Activated gamma-delta T cell treated with anti-CD3 and anti-CD28 coated beads, Interleukin-2, amount 50 U/mL, for 16 hours (primary cell): ENCODE data around the gene DPP10.
"Not testable (repeated sequence)": the region's sequence is repeated elsewhere in the genome, so short reads cannot be mapped to it uniquely, and the experiment has no call there.

ENCODE experiments used
- DNase-seq: peaks from one replicate; pipeline ENCODE4 v3.0.0-alpha.2; 2020; ENCODE audit warnings: low read depth

The DPP10 gene

DNA sequence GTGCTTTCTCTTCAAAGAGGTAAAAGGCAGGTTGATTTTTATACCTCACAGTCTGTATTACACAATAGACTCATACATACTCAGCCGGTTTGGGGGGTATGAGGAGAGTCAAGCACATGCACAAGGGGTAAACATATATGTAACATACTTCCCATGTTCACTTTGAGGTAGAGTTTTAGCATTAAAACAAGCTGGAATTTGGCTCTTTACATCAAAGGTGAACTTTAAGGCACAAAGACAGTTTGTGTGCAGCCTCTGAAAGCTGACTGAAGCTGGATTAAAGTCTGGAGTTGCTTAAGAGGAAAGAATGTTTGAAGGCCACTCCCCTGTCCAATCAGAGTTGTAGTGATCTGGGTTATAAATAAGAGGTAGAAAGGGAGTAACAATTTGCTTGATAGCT lies 282.0 kb downstream of the DPP10 start:
- no peak for DNase-seq

DNA sequence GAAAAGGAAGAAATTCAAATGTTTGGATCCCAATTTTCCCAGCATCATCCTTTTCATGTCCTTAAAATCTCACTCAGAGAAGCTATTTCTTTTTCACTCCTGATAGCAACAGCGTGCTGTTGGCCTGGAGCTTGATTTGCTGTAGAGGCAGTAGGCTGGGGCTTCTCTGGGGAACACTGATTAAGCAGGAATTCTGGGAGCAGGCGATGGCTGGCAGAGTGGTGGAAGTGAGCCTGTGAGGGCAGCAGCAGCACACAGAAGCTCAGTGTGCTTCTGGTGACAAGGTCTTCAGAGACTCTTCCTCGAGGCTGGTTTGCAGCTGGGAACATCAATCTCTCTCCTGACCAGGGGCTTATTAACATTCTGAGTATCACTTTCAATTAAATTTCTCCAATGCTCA lies 284.6 kb downstream of the DPP10 start:
- DNase-seq = no peak

DNA sequence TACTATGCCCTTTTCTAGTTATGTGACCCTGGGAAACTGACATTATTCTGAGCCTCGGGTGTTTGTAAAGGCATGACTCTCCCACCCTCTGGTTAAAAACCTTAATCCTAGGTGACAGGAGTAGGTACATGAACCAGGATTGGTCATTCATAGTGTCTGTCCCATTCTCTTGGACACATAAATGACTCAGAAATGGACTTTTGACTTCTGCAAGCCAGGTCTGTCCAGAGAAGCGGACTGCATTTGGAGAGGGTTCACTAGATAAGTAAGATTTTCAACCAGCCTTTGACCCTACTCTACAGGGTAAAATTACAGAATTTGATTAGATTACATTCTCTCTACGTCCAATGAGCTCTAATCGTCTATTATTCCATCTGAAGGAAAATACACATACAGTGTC lies 285.9 kb downstream of the DPP10 start:
- DNase-seq = no peak

DNA sequence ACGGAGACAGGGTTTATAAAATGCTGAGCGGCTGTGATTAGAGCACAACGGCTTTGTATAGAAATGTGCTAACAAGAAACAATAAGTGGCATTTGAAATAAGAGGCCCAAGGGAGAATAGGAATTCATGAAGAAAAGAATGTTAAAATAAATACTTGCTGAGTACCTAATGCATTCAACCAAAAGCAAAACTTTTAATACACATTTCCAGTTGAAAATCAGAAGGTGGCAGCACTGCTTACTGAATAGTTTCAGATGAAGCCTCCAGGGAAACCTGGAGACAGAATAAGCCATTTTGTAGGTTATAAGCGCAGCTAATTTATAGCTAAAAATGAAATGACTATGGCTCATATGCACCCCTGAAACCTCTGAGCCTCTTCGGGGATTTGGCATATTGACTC lies 286.6 kb downstream of the DPP10 start:
- DNase-seq = no peak

DNA sequence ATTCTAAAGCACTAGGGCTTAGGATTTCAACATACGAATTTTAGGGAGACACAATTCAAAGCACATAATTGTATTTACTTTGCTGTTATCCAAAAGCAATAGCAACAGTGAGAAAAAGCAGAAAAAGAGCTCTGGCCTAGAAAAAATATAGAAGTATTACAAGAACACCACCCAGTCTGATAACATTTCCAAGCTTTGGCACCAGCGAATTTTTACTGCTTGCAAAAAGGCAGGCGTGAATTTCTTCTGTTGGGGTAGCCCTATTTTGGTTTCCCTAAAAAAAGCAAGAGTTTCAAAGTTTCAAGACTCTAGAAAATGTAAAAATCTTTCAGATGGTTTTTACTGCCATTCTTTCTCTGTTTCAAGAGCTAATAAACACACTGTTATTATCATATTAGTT lies 292.7 kb downstream of the DPP10 start:
- no peak for DNase-seq

DNA sequence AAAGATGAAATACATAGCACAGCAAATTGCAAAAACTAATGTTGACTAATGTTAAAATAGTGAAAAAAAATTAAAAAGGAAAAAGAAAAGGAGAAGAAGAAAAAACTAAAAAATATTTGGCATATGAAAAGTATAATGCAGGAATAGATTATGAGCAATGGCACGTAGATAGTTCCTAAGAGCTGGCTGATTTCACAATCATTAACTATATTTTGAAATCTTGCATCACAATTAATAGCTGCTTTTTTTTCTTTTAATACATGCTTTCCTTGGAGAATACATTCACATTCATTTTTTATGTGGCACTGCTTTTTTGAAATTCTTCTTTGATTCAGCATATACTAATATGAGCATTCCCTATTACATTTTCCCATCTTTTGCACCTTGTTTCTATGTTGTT lies 299.8 kb downstream of the DPP10 start:
- DNase-seq = no peak

DNA sequence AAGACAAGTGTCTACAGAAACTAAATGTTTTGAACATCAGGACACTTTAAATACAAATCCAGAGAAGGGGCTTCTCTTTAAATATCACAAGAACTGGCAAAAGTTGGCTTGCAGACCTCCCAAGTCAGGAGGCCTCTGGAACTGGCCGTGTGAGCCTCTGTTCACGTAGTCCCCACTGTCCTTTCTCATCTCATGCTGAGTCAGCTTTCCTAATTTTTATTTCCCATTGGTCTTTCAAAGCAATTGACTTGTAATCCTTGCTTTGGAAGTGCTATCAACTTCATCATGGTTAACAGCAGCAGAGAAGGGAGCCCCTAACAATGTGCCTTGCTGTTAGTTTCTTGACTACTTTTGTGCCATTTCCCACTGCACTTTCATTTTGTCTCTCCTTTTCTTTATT lies 303.3 kb downstream of the DPP10 start:
- no peak for DNase-seq

DNA sequence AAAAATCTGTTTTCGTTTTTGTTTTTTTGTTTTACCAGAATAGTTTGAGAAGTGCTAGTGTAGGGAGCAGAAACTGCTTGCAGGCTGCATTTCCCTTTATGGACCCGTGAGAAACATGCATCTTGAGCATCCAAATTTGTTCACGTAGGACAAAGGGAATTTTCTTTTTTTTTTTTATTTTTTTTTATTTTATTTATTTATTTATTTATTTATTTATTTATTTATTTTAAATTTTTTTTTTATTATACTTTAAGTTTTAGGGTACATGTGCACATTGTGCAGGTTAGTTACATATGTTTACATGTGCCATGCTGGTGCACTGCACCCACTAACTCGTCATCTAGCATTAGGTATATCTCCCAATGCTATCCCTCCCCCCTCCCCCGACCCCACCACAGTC lies 305.7 kb downstream of the DPP10 start:
- DNase-seq = not testable (repeated sequence)

DNA sequence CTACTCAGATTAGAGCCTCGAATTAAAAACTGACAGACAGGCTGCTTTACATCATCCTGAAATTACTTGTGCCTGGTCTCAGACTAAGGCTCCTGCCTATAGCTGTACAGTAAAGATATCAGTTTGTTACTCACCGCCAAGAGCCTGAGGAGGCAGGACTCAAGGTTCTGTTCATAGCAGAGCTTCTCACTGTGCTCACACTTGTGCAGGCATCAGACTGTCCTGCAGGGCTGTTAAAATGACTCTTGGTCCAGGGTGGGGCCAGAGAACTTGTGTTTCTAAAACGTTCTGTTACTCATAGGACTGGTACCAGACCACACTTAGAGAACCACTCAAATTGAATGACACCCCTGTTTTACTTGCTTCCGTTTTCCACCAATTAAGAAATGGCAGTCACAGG lies 310.0 kb downstream of the DPP10 start:
- DNase-seq = no peak

DNA sequence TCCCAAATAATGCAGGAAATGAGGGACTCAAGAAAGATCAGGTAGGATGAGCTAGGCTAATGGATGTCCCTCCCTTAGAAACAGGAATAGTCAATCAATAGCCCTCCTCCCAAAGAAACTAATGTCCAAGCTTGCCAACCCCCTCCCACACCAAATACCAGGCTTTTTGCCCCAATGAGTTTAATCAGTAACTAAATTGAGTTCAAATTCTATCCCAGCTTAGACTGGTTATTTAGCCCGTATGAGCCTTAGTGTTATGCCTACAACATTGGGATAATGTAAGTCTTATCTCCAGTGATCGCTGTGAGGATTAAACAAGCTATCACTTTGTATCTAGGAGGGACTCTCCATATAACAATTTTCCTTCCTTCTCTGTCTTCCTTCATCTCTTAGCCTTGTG lies 310.7 kb downstream of the DPP10 start:
- DNase-seq = no peak

DNA sequence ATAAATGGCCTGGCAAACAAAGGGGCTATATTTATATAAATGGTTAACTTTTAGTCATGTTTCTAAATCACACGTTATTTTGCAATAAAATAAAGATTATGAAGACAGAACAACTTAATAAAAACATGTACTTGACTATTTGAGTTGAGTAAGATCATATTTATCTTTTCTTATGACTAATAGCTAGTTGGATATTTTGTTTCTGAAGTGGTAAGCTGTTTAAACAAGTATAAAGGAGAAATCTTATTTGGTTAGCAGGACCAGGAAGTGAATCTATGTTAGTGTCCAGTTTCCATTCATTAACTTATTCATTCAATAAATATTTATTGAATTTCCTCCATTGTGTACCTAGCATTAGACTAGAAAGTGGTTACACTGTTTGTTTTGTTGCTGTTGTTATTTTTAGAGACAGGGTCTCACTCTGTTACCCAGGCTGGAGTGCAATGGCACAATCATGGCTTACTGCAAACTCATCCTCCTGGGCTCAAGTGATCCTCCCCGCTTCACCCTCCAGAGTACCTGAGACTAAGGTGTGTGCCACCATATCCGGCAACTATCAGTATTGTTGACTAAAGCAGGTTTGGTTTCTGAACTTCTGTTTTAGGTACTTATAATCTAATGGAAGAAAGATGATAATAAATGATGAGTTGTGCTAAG lies 312.6 kb downstream of the DPP10 start:
- no peak for DNase-seq

DNA sequence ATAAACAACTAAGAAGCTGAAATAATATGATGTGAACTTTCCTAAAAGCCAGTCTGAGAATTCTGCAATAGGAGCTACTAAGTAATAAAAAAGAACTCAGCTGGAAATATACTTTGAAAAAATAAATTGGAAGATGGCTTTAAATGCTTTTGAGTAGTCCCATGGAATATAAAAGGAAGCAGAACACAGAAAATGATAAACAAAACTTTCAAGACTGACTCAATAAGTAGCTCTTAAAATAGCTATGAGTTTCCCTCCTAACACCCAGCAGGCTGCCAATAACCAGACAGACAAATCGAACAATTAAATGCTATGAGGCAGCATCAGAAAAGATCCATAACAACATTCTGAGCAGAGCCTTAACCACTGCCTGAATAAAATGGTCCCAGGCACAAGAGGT lies 319.9 kb downstream of the DPP10 start:
- no peak for DNase-seq

DNA sequence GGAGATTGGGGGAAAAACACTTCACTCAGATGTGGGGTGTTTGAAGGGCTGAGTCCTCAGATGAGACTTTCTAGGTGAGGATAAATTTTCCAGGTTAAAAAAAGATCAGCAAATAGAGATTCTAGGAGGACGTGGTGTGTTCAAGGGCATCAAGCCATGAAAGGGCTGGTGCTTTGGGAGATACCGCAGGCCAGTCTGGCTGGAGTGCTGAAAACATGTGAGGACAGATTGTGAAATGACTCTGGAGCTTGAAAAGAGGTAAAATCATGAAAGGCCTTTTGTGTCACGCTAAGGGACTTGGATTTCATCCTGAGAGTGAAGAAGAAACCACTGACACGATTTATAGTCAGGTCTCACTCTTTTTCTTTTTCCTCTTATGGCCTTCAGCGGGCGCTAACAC lies 320.5 kb downstream of the DPP10 start:
- no peak for DNase-seq

DNA sequence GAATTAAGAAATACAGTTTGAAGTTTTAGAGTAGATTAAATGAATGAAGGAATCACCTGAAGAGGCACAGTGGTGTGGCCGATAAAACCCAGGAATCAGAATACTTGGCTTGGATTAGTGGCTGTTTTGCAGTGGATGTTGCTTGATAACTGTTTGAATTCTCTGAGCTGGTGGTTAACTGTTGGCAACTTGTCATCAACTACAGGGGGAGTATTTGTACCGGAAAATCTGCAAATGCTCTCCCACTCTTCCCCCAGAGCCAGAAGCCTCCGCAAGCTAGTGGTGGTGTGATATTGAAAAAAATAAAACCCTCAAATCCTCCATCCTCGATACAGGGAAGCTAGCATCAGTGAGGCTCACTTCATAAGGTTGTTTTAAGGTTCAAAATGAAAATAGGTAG lies 326.7 kb downstream of the DPP10 start:
- DNase-seq = no peak

DNA sequence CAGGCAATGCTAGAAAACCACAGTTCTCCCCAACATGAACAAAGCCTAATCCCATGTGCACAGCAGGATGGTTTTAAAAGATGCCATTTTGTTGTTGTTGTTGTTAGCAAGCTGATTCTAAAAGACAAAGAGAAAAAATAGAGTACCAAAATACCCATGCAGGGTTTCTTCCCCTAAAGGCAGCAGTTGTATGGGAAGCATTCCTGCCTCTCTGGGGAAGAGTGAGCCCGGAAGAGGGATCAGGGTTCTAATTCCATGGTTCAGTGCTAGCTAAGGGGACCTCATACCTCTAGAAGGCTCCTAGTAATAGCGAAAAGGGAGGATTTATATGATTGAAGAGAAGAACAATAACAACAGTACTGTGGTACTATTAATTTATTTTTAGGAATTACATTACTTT lies 327.6 kb downstream of the DPP10 start:
- DNase-seq = no peak

DNA sequence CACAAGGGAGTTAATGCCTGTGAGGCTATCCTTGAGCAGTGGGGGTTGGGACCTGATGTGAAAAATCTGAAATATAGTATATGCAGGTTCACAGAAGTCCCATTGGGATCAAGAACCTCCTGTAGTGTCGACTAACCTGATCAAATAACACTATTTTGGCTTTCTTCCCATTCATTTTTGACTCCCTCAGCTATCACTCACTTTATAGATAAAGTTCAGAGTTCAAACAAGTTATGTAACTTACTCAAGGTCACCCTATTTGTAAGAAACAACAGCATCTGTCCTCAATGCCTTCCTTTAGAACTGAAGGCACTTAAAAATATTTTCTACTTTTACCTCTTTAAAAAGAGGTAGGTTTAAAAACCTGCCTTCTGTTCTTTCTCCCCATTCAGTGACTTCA lies 341.6 kb downstream of the DPP10 start:
- no peak for DNase-seq

DNA sequence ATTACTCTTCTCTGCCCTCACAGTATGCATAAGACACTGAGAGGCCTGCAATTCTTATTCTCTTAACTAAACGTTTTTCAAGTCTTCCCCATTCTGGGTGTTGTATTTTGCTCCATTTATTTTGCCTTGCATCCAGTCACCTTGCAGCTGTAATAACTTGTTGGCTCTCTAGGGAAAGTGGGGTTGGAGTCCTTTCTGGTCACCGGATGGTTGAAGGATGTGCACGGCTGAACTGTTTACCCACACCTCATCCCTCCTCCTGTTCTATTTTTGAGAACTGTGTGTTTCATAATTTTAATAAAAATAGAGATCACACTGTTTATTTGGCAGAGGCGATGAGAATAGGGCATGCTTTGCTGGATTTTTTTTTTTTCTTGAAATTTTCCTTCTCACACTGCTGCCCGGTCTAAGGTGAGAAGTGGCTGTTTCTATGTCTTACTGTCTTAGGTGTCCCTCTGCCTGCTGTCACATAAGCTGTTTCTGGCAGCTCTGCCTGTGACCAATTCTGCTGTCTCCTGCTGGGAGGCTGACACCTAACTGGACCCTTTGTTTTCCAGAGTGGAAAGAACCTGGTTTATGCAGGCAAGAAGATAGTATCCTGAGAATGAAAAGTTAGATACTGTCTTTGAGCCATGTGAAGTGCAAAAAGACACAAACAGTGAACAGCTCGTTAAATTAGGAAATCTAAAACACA lies 342.6 kb downstream of the DPP10 start:
- DNase-seq = no peak

DNA sequence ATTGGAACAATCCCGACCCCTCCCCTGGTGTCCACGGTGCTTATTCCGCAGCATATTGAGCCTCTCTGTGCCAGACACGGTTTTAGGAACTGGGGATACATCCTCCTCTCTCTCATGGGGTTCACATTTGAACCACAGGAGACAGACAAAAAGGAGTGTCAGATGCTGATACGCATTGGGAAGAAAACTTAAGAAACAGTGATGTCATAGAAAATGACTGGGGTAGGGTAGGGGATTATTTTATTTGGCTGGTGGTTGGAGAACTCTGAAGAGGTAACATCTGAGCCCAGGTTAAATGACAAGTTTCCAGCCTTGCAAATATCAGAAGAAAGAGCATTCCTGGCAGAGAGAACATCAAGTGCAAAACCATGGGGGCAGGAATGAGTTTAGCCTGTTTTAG lies 344.5 kb downstream of the DPP10 start:
- DNase-seq = no peak

DNA sequence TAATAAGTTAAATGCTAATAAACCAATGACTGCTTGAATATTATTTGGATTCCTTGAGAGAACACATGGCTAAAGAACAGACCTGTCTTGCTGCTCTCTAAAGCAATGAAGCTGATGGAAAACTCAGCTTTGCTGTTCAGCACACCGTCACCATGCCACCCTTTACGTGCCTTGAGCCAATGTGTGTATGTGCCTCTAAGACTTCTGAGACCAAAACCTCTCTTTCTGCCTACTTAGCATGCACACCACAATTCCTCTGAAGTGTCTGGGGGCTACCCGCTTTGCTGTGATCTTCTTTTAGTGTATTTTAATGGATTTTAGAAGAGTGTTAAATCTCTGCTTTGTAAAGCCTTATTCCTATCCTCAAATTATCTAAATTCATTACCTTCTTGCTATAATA lies 345.0 kb downstream of the DPP10 start:
- DNase-seq = no peak

DNA sequence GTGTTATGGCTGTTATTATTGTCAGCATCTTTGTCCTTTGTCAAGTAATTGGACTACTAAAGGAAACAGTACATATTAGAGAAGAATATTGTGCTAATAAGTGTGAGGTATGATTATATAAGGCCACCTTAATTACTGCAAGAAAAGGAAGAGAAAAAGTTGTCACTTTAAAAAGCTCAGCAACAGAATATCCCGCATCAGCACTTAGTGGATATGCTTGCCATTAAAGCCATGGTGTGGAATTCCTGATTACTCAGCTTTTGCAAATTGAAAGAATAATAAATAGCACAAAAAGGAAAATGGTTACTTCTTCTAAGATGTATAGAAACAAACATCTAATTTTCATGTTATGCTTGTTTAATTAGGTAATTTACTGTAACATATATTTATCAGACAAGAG lies 347.5 kb downstream of the DPP10 start:
- DNase-seq = no peak

DNA sequence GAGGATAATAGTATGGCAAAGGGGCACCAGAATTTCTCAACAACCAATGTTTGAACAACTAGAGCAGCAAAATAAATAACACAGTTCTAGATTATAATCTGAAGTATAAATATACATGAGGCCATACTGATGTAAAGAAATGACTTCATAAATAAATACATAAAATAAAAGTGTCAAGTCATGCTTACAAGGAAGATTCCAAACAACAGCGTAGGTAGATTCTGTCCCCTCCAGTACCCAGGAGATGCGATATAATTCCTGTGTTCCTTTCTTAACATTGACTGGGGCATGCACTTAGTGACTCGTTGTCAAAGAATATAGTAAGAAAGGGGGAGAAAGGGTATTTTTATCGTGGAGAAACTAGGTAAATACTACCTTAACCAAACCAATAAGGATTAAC lies 355.1 kb downstream of the DPP10 start:
- no peak for DNase-seq

DNA sequence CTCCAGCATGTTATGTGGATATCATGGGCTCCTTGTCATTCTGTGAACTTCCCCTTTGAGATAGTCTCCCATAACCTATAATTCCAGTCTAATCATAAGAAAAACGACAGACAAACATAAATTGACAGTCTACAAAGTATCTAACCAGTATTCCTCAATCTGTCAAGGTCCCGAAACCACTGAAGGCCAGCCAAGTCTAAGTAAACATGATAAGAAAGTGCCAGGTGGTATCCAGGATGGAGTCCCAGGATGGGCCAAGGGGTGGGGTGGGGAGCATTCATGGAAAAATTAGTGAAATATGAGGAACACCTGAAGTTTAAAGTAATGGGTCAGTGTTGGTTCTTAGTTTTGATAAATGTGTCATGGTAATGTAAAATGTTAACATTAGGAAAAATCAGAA lies 355.5 kb downstream of the DPP10 start:
- DNase-seq = no peak

DNA sequence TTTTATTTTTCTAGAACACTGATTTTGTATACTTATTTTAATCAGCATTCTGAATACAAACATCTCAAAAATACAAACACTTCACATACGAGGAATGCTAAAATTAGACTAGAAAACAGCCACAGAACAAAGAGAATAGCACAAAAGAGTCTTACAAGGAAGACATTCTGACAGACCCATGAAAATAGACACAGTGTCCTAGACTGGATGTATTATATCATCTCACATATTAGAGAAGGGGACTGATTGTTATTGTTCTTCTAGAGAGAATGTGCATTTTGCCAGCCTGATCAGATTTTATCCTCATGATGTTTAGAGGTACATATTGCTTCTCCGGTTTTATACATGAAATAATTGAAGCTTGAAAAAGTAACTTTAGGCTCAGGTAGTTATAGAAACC lies 357.9 kb downstream of the DPP10 start:
- no peak for DNase-seq

DNA sequence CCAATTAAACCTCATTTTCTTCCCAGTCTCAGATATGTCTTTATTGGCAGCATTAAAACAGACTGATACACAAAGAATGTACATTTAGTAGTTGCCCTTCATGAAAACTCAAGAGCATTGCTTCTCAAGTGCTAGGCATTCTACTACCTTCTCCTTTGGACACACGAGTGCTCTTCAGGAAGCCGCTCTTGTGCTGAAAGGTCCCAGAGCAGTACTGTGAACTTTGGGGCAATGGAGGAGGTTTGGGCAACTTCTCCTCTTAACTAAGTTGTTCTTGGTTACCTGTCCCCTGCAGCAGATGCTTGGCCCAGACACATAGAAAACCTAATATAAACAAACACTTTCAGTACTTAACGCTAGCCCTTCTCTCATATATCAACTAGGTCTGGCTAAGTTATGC lies 362.8 kb downstream of the DPP10 start:
- DNase-seq = no peak
